HepG2 (cell line): ENCODE data around the gene MARCHF2.

Experiments used
- CTCF ChIP-seq: sonication (generic); formaldehyde crosslinking; IDR thresholded peaks from 2 replicates; pipeline ENCODE4 v1.5.0; 2020; ENCODE audit warnings: mild to moderate bottlenecking, missing genetic modification reagents, moderate library complexity
- MNT ChIP-seq: fragments of 450-650 bp; IDR thresholded peaks from 2 replicates; pipeline ENCODE4 v1.6.1; 2016
- PTBP1 ChIP-seq: fragments of 200-400 bp; formaldehyde crosslinking; IDR thresholded peaks from 2 replicates; pipeline ENCODE4 v1.6.1; 2018; ENCODE audit warnings: low read length, low read depth; ENCODE audit not compliant: poor library complexity, severe bottlenecking
- SRF ChIP-seq: IDR thresholded peaks from 2 replicates; pipeline ENCODE4 v1.6.1; 2011; ENCODE audit warnings: mild to moderate bottlenecking, low read depth, low read length, moderate library complexity
- TF ChIP-seq, protein P1 (sequence below): sonication (generic); formaldehyde crosslinking; conservative IDR thresholded peaks from 2 replicates; pipeline ENCODE4 v1.8.0; 2022; ENCODE audit warnings: low read depth, missing genetic modification reagents
- TF ChIP-seq, protein P2 (sequence below): sonication (generic); formaldehyde crosslinking; IDR thresholded peaks from 2 replicates; pipeline ENCODE4 v1.4.0; 2020; ENCODE audit warnings: mild to moderate bottlenecking, missing genetic modification reagents, borderline replicate concordance
- TF ChIP-seq, protein P3 (sequence below): sonication (generic); formaldehyde crosslinking; IDR thresholded peaks from 2 replicates; pipeline ENCODE4 v1.4.0; 2020; ENCODE audit warnings: missing genetic modification reagents, borderline replicate concordance

- TF ChIP-seq SRF (no peak), PTBP1 (no peak), MNT (peak; percentile 62; the same call in 1 of the 2 replicates), CTCF (CRISPR knock-in tag) (0 out of 2 replicates have a peak, but pooled peaks have one; percentile 2)
- TF ChIP-seq, protein P1, sequence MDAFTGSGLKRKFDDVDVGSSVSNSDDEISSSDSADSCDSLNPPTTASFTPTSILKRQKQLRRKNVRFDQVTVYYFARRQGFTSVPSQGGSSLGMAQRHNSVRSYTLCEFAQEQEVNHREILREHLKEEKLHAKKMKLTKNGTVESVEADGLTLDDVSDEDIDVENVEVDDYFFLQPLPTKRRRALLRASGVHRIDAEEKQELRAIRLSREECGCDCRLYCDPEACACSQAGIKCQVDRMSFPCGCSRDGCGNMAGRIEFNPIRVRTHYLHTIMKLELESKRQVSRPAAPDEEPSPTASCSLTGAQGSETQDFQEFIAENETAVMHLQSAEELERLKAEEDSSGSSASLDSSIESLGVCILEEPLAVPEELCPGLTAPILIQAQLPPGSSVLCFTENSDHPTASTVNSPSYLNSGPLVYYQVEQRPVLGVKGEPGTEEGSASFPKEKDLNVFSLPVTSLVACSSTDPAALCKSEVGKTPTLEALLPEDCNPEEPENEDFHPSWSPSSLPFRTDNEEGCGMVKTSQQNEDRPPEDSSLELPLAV, result no peak
- TF ChIP-seq, protein P2, sequence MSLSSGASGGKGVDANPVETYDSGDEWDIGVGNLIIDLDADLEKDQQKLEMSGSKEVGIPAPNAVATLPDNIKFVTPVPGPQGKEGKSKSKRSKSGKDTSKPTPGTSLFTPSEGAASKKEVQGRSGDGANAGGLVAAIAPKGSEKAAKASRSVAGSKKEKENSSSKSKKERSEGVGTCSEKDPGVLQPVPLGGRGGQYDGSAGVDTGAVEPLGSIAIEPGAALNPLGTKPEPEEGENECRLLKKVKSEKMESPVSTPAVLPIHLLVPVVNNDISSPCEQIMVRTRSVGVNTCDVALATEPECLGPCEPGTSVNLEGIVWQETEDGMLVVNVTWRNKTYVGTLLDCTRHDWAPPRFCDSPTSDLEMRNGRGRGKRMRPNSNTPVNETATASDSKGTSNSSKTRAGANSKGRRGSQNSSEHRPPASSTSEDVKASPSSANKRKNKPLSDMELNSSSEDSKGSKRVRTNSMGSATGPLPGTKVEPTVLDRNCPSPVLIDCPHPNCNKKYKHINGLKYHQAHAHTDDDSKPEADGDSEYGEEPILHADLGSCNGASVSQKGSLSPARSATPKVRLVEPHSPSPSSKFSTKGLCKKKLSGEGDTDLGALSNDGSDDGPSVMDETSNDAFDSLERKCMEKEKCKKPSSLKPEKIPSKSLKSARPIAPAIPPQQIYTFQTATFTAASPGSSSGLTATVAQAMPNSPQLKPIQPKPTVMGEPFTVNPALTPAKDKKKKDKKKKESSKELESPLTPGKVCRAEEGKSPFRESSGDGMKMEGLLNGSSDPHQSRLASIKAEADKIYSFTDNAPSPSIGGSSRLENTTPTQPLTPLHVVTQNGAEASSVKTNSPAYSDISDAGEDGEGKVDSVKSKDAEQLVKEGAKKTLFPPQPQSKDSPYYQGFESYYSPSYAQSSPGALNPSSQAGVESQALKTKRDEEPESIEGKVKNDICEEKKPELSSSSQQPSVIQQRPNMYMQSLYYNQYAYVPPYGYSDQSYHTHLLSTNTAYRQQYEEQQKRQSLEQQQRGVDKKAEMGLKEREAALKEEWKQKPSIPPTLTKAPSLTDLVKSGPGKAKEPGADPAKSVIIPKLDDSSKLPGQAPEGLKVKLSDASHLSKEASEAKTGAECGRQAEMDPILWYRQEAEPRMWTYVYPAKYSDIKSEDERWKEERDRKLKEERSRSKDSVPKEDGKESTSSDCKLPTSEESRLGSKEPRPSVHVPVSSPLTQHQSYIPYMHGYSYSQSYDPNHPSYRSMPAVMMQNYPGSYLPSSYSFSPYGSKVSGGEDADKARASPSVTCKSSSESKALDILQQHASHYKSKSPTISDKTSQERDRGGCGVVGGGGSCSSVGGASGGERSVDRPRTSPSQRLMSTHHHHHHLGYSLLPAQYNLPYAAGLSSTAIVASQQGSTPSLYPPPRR (CRISPR knock-in tag), result no peak
- TF ChIP-seq, protein P3, sequence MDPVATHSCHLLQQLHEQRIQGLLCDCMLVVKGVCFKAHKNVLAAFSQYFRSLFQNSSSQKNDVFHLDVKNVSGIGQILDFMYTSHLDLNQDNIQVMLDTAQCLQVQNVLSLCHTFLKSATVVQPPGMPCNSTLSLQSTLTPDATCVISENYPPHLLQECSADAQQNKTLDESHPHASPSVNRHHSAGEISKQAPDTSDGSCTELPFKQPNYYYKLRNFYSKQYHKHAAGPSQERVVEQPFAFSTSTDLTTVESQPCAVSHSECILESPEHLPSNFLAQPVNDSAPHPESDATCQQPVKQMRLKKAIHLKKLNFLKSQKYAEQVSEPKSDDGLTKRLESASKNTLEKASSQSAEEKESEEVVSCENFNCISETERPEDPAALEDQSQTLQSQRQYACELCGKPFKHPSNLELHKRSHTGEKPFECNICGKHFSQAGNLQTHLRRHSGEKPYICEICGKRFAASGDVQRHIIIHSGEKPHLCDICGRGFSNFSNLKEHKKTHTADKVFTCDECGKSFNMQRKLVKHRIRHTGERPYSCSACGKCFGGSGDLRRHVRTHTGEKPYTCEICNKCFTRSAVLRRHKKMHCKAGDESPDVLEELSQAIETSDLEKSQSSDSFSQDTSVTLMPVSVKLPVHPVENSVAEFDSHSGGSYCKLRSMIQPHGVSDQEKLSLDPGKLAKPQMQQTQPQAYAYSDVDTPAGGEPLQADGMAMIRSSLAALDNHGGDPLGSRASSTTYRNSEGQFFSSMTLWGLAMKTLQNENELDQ (CRISPR knock-in tag), result no peak
These were observed 31.8 kb downstream of the MARCHF2 start, which contains the start of gene HNRNPM for GRCh38 chr19:8444677-8445487.
